ENCODE data around the gene ARHGAP45. TPM values are rescaled to one million over a fixed set of nuclear protein-coding genes. Genes with fewer than 3 reads are reported as not detected.

Gene ARHGAP45
- total and polyA plus RNA-seq, 12 donors: 1.6 to 75.4 (median 30.9) TPM

GRCh38 chr19:1085053-1085658 lies 18.2 kb downstream of the ARHGAP45 start:
- DNase-seq: no peak
- intact Hi-C loops (cut with DNase I): no loop called here
- no peak for TF ChIP-seq POLR2A (IDR thresholded peaks at IDR 0.05)
- TF ChIP-seq, protein P1, sequence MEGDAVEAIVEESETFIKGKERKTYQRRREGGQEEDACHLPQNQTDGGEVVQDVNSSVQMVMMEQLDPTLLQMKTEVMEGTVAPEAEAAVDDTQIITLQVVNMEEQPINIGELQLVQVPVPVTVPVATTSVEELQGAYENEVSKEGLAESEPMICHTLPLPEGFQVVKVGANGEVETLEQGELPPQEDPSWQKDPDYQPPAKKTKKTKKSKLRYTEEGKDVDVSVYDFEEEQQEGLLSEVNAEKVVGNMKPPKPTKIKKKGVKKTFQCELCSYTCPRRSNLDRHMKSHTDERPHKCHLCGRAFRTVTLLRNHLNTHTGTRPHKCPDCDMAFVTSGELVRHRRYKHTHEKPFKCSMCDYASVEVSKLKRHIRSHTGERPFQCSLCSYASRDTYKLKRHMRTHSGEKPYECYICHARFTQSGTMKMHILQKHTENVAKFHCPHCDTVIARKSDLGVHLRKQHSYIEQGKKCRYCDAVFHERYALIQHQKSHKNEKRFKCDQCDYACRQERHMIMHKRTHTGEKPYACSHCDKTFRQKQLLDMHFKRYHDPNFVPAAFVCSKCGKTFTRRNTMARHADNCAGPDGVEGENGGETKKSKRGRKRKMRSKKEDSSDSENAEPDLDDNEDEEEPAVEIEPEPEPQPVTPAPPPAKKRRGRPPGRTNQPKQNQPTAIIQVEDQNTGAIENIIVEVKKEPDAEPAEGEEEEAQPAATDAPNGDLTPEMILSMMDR (IDR thresholded peaks at IDR 0.05): no peak

DNA sequence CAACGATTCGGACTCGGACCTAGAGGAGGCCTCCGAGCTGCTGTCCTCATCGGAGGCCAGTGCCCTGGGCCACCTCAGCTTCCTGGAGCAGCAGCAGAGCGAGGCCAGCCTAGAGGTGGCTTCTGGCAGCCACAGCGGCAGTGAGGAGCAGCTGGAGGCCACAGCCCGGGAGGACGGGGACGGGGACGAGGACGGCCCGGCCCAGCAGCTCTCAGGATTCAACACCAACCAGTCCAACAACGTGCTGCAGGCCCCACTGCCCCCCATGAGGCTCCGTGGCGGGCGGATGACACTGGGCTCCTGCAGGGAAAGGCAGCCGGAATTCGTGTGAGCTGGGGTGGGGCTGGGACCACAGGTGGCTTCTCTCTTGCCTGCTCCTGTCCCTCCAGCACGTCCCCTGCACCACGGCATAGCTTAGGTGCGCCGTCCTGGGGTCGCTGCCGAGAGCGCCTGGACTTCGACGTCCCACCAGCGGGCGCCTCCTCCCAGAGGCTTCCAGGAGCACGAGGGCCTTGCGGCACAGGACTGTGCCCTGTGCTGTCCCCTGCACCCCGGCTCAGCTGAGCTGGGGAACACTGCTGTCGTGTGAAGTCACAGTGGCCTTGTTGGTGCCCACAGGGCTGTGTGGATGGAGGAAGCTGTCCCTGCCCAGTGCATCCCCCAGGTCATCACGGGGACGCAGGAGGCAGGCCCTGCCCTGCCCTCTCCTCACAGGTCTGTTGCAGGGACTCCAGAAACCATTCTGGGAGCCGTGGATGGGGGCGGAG lies 18.9 kb downstream of the ARHGAP45 start:
- Histone ChIP-seq H3K4me3 (no peak overlapping the region), H3K27me3 (no peaks in the 10 kb centered on the region), H3K9me3 (replicated peaks in 1 of 3) (no peaks in the 10 kb centered on the region), H3K27ac (no peak overlapping the region), H3K36me3 (replicated peaks in 1 of 2) (peaks cover 0 to 26% of the 10 kb centered on the region in 2 donors), H3K4me1 (replicated peaks in 1 of 2) (peaks cover 5 to 16% of the 10 kb centered on the region in 2 donors)
- TF ChIP-seq, protein P1 (IDR thresholded peaks at IDR 0.05): no peak
- no peak for TF ChIP-seq POLR2A (IDR thresholded peaks at IDR 0.05)
- no peak for DNase-seq
- 69 to 79% (median 73%) methylated on average over 17 to 38 of the region's 38 CpGs for WGBS, 4 donors
- intact Hi-C loops (cut with DNase I): no loop called here

More at GRCh38 chr19:1085053-1085658, 18.2 kb downstream of the ARHGAP45 start:
- no peaks in the 10 kb centered on the region for H3K9me3 ChIP-seq (replicated peaks in 1 of 3)
- H3K27me3 ChIP-seq: no peaks in the 10 kb centered on the region
- WGBS, 4 donors: 64 to 74% (median 73%) methylated on average over 8 of the region's 8 CpGs
- H3K36me3 ChIP-seq (replicated peaks in 1 of 2): peaks cover 0 to 21% of the 10 kb centered on the region in 2 donors
- H3K27ac ChIP-seq: no peak overlapping the region
- H3K4me3 ChIP-seq: no peak overlapping the region
- peaks cover 5 to 16% of the 10 kb centered on the region in 2 donors for H3K4me1 ChIP-seq (replicated peaks in 1 of 2)

DNA sequence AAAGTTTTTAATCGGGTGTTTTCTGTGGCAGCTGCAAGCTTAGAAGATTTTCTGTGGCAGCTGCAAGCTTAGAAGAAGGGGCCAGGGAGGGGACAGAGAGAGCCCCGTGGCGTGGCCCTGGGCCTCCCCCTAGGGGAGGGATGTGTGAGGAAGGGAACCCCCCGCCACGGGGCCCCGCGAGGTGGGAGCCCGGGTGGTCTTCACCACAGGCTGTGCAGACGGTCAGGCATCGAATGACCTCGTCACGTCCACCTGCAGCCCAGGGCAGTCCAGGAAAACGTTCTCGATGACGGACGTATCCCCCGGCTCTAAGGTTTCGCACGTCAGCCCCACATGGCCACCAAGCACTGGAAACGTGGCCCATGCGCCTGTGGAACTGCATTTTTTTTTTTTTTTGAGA lies 19.6 kb downstream of the ARHGAP45 start:
- TF ChIP-seq, protein P1 (IDR thresholded peaks at IDR 0.05): no peak
- no peak for TF ChIP-seq POLR2A (IDR thresholded peaks at IDR 0.05)
- H3K27ac ChIP-seq: no peak overlapping the region
- peaks cover 0 to 34% of the 10 kb centered on the region in 2 donors for H3K36me3 ChIP-seq (replicated peaks in 1 of 2)
- peaks cover 5 to 16% of the 10 kb centered on the region in 2 donors for H3K4me1 ChIP-seq (replicated peaks in 1 of 2)
- intact Hi-C loops (cut with DNase I): no loop called here
- no peaks in the 10 kb centered on the region for H3K27me3 ChIP-seq
- DNase-seq: no peak
- no peaks in the 10 kb centered on the region for H3K9me3 ChIP-seq (replicated peaks in 1 of 3)
- WGBS, 4 donors: 75 to 80% (median 79%) methylated on average over 14 to 21 of the region's 21 CpGs
- H3K4me3 ChIP-seq: no peak overlapping the region

- Histone ChIP-seq H3K4me3 (no peak overlapping the region), H3K36me3 (replicated peaks in 1 of 2) (peaks cover 0 to 42% of the 10 kb centered on the region in 2 donors), H3K9me3 (replicated peaks in 1 of 3) (no peaks in the 10 kb centered on the region), H3K27ac (peak overlapping the region in 3 of 5 donors; percentile 42 to 80 (median 56)), H3K27me3 (no peaks in the 10 kb centered on the region), H3K4me1 (replicated peaks in 1 of 2) (peaks cover 2 to 9% of the 10 kb centered on the region in 2 donors)
- TF ChIP-seq, protein P1 (IDR thresholded peaks at IDR 0.05): no peak
- no peak for TF ChIP-seq POLR2A (IDR thresholded peaks at IDR 0.05)
- 65 to 77% (median 66%) methylated on average over 26 to 27 of the region's 27 CpGs for WGBS, 4 donors
- intact Hi-C loops (cut with DNase I): no loop called here
- DNase-seq: peak in 3 of 7 donors; percentile 57 to 68 (median 58)
Observed at GRCh38 chr19:1087813-1088415, 20.9 kb downstream of the ARHGAP45 start.
